GM19035 (cell line): ENCODE data around the gene CAMK1G.

Source experiments
- ATAC-seq: cut with Tn5 transposase; IDR thresholded peaks from one replicate; pipeline ENCODE4 v1.9.1; 2021; ENCODE audit not compliant: unreplicated experiment

The CAMK1G gene

DNA sequence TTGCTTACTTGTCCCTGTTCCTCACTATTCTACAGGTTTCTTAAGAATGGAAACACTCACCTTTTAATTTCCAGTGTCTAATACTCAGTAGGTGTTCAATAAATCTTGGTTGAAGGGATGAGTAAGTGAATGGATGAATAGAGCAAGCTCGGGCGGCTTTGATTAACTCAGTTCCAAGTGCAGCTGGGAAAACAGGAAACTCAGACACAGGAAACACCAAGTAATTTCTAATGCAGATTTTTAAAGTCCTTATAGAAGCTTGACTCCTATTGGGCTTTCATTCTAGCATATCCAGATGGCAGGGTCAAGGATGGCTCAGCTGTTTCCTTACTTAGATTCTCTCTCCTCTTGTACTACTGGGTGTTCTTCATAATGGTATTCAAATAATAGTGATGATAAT lies 14.0 kb downstream of the CAMK1G start:
- ATAC-seq = no peak

DNA sequence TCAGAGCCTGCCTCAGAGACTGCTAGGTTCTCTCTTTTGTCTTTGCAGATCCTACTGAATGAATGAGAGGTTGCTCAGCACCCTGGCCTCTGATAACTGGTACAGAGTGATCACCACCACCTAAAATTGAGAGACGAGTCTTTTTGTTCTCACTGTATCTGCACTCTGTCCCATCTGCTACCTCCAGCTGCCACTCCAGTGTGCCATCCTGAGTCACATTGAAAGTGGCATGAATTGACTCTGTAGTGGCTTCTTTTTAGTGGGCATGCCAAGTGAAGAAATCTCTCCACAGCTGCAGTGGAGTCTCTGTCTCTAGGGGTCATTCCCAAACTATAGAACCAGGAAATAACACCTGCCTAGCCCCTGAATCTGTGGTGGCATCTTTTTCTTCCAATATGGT lies 14.7 kb downstream of the CAMK1G start:
- ATAC-seq = no peak

DNA sequence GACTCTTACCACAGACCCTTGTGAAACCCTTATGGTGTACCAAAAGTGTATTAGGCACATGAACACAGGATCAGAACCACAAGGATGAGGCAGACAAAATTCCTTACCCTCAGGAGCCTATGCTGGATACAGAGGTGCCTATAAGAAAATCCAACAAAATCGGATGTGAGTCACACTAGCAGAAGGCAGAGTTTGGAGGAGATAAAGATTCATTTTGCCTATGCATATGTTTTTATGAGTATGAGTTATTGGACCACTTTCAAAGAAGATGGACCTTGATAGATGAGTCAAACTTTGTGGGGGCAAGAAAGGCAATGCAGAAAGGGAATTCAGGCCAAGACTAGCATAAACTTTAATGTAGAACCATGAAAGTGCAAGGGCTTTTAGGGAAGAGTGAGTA lies 17.0 kb downstream of the CAMK1G start:
- no peak for ATAC-seq

DNA sequence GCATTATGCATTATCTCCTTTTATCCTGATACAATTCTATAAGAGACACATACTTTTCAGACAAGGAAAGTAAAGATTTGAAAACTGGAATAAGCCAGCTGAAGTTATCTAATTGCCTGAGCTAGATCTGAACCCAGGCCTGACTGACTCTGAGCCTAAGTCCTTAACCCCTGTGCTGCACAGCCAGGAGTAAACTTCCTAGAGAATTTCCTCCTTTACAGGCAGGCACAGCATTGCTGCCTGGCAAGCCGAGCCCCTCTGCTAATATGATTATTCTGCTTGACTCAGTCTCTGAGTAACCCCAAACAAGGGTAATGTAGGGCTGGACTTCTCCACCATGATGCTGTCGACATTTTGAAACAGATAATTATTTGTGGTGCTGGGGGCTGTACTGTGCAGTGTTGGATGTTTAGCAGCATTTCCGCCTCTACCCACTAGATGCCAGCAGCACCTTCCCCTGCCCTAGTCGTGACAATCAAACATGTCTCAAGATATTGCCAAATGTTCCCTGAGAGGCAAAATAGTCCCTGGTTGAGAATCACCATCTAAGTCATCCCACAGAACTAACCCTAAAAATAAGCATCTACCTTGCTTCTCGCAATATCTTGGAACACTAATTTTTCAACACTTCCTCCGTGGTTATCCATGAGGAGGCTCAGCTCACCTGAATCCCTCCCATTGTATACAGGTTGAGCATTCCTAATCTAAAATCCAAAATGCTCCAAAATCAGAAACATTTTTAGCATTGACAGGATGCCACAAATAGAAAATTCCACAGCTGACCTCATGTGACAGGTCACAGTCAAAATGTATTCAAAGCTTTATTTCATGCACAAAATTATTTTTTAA lies 18.5 kb downstream of the CAMK1G start:
- ATAC-seq = peak; percentile 59

DNA sequence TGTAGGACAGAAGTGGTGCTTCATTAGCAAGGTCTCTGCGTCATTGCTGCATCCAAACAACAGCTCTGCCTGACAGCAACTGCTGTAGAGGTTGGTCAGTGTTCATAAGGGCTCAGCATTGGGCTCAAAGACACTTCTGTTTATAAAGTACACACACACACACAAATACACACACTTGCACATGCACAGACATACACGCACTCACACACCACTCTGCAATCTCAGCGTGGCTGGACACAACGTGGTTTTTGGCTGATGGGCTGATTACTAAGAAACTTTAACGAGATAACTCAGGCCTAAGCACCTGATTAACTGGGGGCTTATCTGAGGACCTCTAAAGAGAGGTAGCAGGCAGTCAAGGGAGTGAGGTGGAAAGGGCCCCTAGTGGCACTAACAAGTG lies 20.4 kb downstream of the CAMK1G start:
- ATAC-seq = no peak

DNA sequence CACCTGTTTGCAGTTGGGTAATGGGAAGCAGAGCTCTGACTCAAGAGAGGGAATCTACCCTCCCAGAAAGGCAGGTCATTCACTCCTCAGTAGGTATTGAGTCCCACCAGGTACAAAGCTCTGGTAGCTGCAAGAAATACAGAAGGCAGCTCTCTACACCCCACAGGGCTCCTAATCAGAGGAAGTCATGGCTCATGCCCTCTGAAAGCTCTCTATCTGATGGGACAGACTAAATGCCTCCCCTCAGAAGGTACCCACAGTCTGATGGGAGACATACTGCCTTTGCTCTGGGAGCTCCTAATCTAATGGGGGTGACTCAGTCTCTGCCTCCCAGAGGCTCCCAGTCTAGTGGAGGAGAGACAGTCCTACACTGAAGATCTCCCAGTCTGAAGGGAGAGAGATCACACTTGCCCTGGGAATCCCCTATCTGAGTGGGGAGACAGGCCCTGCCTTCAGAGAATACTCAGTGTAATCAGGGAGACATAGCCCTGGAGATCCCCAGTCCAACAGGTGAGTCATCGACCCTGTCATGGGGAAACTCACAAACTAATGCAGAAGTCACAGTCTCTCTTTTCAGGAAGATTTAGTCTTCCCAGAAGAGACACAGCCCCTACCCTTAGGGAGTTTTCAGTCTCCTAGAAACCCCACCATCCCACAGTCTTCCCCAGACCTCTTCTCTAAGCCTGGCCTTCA lies 23.7 kb downstream of the CAMK1G start:
- peak; percentile 82 for ATAC-seq

DNA sequence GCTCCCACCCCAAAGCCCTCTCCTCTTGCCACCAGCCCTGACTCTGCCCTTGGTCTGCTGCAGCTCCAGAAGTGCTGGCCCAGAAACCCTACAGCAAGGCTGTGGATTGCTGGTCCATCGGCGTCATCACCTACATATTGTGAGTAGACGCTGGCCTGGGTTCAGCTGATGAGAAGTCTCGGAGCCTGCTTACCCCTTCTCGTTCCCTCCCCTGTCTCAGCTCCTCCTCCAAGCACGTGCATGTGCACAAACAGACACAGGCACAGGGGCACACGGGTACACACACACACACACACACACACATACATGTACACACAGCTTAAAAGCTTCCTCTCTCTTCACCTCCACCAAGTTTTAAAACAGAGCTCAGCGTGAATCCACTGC lies 24.3 kb downstream of the CAMK1G start:
- peak; percentile 39 for ATAC-seq

DNA sequence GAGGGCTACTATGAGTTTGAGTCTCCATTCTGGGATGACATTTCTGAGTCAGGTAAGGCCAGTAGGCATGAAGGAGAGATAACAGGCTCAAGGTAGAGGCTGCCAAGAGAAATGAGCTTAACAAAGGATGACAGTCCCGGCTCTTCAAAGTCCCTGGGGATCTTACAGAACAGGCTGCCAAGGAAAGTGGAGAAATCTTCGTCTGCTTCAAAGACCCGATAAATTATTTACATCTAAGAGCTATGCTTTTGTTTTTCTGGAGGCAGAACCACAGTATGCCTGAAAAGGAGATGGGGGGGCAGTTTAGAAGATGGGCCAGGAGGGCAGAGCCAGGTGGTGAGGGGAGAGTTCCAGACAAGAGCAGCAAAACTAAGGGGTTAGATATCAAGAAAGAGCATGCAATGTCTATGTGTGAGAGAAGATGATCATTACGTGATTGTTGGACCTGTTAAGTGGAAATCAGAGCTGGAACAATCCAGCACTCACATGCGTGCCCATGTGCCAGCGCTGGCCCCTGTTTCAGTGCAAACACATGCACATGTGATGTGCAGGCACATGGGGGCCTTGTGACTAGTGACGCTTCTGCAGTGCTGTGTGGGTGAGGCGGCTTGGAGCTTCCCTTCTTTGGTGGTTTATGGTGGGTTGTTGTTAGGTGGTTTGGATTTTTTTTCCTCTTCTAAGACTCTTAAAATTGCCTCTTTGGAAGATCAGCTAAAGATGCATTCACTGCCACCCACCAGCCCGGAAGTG lies 25.7 kb downstream of the CAMK1G start:
- ATAC-seq = no peak

DNA sequence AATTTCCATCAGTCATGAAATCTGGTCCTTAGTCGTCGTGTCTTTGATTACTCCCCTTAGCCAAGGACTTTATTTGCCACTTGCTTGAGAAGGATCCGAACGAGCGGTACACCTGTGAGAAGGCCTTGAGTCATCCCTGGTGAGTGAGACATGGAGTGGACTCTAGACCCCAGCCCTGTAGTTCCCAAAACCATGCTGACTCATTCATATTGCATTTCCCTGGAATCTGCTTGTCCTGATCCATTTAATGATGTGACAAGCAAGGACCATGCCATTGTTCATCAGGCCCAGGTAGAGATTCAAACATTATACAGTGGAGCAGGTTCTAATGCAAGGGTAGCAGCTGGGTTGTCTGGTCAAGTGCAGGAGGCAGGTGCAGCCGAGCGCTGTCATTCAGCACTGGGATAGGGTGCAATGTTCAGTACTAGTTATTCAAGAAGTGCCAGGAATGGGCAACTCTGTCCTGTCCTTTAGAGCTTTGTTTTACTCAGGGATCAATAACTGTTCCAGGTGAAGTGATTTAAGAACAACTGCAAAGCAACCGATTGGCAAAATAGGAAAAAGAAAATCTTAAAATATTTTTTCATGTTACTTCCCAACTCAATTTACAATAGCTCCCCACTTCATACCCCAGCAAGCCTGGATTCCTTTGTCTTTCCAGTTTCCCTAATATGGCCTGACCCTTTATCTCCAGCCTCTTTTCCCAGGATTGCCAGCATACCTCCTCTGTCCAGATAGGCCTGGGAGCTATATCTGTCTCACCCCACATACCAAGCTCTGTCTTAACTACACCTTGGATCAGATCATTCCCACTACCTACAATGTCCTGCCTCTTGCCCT lies 26.5 kb downstream of the CAMK1G start:
- ATAC-seq = no peak

DNA sequence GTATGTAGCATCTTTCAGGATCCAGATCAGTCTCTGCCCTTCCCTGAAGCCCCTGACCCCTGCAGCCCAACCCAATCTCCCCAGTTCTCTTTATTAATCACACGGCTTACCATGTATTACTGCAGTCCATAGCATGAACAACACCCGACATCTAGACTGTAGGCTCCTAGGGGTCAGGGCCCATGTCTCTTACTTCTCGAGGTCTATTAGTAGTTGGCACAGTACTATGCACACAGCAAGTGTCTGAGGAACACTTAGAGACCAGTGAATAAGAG lies 27.1 kb downstream of the CAMK1G start:
- ATAC-seq = no peak

DNA sequence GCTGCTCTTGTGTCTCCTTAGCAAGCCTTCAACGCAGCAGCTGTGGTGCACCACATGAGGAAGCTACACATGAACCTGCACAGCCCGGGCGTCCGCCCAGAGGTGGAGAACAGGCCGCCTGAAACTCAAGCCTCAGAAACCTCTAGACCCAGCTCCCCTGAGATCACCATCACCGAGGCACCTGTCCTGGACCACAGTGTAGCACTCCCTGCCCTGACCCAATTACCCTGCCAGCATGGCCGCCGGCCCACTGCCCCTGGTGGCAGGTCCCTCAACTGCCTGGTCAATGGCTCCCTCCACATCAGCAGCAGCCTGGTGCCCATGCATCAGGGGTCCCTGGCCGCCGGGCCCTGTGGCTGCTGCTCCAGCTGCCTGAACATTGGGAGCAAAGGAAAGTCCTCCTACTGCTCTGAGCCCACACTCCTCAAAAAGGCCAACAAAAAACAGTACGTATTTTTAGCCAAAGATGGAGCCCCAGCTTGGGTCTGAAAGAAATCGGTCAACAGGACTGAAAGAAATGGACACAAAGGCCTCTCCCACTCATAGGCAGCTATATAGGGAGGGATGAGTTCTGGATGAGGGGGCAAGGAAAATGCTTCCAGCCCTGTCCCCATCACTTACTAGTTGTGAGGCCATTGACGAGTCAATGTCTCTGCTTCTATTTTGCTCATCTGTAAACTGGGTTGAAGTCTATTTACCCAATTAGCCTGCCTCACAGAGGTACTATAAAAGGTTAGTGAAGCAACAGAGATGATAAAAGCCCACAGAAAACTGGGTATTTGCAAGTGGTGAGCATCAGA lies 28.5 kb downstream of the CAMK1G start:
- no peak for ATAC-seq

DNA sequence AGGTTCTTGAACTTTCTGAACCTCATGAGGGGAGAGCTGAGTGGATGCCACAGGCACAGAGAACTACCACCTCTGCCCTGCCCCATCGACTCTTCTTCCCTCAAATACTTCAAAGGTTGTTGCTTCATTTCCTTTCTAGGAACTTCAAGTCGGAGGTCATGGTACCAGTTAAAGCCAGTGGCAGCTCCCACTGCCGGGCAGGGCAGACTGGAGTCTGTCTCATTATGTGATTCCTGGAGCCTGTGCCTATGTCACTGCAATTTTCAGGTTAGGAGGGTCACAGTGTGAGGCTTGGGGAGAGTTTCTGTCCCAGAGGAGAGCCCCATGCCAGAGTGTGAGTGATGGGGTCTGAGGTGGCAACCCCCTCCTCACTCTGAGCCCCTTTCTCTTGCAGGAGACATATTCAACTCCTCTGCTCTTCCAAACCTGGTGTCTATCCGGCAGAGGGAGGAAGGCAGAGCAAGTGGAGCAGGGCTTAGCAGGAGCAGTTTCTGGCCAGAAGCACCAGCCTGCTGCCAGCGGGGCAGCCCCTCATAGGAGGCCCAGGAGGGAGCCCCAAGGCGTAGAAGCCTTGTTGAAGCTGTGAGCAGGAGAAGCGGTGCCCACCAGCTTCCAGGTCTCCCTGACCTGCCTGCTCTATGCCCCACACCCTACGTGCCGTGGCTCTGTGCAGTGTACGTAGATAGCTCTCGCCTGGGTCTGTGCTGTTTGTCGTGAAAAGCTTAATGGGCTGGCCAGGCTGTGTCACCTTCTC lies 29.3 kb downstream of the CAMK1G start:
- ATAC-seq = no peak

DNA sequence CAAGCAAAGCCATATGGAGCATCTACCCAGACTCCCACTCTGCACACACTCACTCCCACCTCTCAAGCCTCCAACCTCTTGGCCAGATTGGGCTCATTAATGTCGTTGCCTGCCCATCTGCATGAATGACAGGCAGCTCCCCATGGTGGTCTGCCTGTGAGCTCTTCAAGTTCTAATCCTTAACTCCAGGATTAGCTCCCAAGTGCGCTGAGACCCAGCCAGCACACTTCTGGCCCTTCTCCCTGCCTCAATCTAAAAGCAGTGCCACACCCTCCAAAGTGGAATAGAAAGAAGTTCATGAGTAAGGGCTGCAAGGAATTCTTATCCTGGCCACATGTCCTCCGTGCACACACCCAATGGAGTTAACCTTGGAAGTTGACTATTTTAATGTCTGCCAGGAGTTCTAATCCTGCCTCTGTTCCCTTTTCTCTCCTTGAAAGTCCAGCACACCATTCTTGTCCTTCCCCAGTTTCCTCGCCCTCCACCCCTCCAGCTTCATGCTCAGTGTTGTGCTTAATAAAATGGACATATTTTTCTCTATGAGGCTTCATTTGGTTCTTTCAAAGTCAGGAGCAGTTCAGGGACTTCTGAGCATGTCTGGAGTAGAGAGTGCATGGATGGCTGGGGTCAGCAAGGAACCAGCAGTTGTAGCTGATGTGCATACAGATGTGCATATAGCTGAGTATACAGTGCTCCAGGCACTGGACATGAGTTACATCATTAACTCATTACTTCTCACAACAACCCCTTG lies 30.1 kb downstream of the CAMK1G start:
- ATAC-seq = no peak

DNA sequence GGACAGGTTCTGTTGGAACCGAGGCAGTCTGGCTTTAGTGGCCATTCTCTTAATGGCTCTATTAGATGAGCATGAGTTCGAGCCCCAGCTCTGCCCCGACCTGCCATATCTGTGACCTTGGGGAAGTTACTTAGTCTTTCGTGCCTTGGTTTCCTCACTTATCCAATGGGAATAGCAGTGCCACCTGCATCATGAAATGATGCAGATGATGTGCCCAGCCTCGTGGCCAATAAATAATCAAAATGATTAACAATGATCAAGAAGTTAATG lies 30.6 kb downstream of the CAMK1G start:
- no peak for ATAC-seq

DNA sequence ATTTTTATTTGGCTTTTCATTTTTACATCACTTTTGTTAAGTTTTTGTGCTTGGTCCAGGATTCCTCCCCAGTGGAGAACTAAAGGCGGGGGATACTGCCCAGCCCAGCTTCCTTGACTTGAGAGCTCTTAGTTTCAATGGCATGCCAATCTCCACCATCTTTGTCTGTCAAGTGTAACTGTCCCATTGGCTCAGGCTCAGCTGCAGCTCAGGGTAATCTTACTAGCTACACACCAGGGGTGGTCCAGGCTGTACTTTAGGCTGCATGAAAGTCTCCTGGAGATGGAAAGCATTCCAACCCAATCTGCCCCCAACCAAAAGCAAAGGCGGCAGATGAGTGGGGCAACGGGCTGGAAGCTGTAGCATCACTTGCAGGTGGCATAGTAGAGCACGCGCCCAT lies 31.4 kb downstream of the CAMK1G start:
- no peak for ATAC-seq

DNA sequence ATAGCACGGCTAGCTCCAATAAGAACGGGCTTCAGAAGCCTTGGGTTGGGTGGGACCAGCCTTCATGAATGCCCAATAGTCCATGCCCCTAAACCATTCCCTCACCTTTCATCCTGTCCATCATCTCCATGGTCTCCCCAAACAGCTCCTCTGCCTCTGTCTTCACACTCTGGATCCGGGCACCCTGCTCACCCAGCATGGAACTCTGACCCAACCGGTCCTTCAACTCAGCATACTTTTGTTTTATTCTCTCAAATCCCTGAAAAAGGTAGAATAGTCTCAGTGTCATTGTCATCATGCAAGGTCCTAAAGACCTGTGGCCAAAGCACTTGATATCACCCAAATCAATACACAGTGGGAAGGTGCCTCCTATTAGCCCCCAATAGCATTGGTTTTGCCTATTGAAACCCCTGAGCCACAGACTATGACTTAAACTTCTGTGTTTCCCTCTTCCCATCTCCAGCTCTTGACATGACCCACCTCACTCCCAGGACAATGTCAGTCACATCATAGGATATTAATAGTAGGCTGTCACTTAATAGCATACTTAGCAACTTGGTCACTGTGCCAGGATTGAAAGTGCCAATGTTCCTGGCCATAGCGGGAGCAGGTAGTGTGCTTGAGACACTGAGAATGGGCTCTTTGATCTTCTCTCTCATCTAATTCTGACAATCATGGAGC lies 33.0 kb downstream of the CAMK1G start:
- ATAC-seq = no peak

DNA sequence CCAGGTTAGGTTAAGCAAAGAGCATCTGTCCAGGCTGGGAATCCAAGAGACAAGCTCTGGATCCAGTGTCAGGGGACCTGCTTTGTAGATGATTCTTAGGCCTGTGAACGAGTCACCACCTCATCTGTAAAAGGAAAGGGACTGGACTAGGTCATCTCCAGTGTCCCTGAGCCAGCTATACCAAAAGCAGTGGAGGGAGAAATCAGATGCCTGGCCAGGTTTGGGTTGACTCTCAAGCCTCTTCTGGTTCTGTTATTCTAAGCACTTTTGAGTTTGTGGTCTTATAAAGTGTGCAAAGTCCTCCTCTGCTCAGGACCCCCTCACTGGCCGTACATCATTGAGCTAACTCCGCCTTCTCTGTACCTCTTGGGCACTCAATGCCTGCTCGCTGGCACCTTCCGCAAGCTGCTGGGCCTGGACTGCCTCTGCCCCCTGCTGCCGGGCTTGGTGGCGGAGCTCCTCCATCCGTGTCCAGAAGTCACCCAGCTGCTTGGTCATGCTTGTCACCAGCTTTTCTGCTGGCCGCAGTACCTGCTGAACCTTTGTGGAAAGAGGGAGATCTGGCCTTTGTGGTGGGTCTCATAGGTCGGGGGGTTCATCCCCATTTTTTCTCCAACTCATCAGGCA lies 33.6 kb downstream of the CAMK1G start:
- no peak for ATAC-seq

DNA sequence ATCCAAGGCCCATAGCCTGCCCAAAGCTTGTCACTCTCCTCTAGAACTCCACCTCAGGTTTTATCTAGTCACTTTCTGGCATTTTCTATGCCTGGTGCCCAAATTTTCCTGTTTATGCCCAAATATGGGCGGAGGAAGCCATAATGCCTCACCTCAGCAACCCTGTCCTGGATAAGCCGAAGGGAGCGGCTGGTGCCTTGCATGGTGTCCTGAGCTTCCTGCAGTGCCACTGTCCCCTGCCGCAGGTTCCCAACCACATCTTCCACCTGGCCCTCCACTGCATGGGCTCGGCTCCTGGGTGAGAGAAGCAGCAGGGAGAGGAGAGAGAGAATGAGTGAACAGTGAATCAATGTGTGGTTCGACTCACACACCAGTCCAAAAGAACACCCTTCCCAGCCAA lies 34.2 kb downstream of the CAMK1G start:
- no peak for ATAC-seq
